K562 (cell line): ENCODE measurements around the gene FGFR1OP2. TPM values are rescaled to one million over a fixed set of nuclear protein-coding genes. Genes with fewer than 3 reads are reported as not detected.

Source experiments
- ATAC-seq: fragments of 200-7000 bp; cut with Tn5 transposase; 3 replicates; pipeline ENCODE4 v1.9.1; 2020; ENCODE audit warnings: moderate library complexity
- BruUV-seq: library from RNA; stranded (reverse); fragments of 400-500 nt; replicated peaks from 2 replicates; lab custom pipeline; 2021; lab: Mats Ljungman, UMichigan
- CTCF ChIA-PET: fragments of 300-600 bp; formaldehyde crosslinking; extraction: SDS; loops from one replicate; lab custom pipeline; 2021; ENCODE audit warnings: low intra/inter-chr PET ratio; lab: Yijun Ruan, JAX
- POLR2A ChIA-PET: fragments of 300-600, 350-650 bp; sonication (Branson Sonifier 250); formaldehyde crosslinking; extraction: SDS; loops from one replicate; lab custom pipeline; 2021; ENCODE audit warnings: antibody characterized with exemption, inconsistent platforms; lab: Yijun Ruan, JAX
- DNase-seq, 4 experiments: peaks; one replicate each; pipeline versions ENCODE4 v3.0.0 to v3.0.0-alpha.2; 2011 to 2018; ENCODE audit warnings: low spot score in 3 of 4, mixed read lengths in 3 of 4; ENCODE audit errors: extremely low read depth in 1 of 4
- FAIRE-seq: peaks from 2 replicates; lab custom pipeline; 2011; peaks lifted over from hg19 to GRCh38; lab: Jason Lieb, UNC
- H2AFZ ChIP-seq: 2 replicates; pipeline ENCODE4 v1.6.0; 2011; ENCODE audit warnings: low read depth, low read length, control low read depth, inconsistent platforms
- H3K27ac ChIP-seq: fragments of 200-600 bp; 3 replicates; pipeline ENCODE4 v1.8.0; 2011; ENCODE audit warnings: low read depth, mild to moderate bottlenecking, control low read depth, inconsistent platforms, low read length, moderate library complexity, mixed read lengths; ENCODE audit errors: extremely low read depth
- H3K27me3 ChIP-seq, 2 experiments: fragments of 300-600 bp in 1 of 2; 2 replicates in 1 of 2; 3 replicates in 1 of 2; pipeline versions ENCODE4 v1.6.0 to v1.8.0; 2011; ENCODE audit warnings: inconsistent platforms in 2 of 2, low read length in 2 of 2, mild to moderate bottlenecking in 1 of 2, mixed read lengths in 1 of 2, moderate library complexity in 1 of 2; ENCODE audit not compliant: control insufficient read depth in 2 of 2, insufficient read depth in 2 of 2
- H3K36me3 ChIP-seq: fragments of 300-600 bp; 3 replicates; pipeline ENCODE4 v1.8.0; 2011; ENCODE audit warnings: mild to moderate bottlenecking, low read length, inconsistent platforms; ENCODE audit not compliant: control insufficient read depth, insufficient read depth
- H3K4me1 ChIP-seq, 2 experiments: fragments of 200-600 bp in 1 of 2; replicated peaks in 1 of 2; 2 replicates in 1 of 2; 3 replicates in 1 of 2; pipeline versions ENCODE4 v1.5.1 to v1.8.0; 2011; ENCODE audit warnings: inconsistent platforms in 2 of 2, low read length in 2 of 2, mild to moderate bottlenecking in 1 of 2, mixed read lengths in 1 of 2, moderate library complexity in 1 of 2; ENCODE audit not compliant: control insufficient read depth in 2 of 2, insufficient read depth in 2 of 2
- H3K4me2 ChIP-seq: 2 replicates; pipeline ENCODE4 v1.6.1; 2011; ENCODE audit warnings: low read length, control low read depth, inconsistent platforms, mixed read lengths; ENCODE audit not compliant: insufficient read depth
- H3K4me3 ChIP-seq: fragments of 200-600 bp; sonication (generic), shearing (Covaris generic); 2 replicates; pipeline ENCODE4 v1.5.1; 2016; ENCODE audit warnings: control low read depth, inconsistent platforms
- H3K79me2 ChIP-seq: fragments of 200-600 bp; 3 replicates; pipeline ENCODE4 v1.8.0; 2011; ENCODE audit warnings: low read length, inconsistent platforms; ENCODE audit not compliant: control insufficient read depth, insufficient read depth
- H3K9ac ChIP-seq, 2 experiments: 2 replicates each; pipeline versions ENCODE4 v1.6.0 to v1.6.1; 2011; ENCODE audit warnings: low read depth in 2 of 2, low read length in 2 of 2, control low read depth in 1 of 2, inconsistent platforms in 1 of 2, mild to moderate bottlenecking in 1 of 2, mixed read lengths in 1 of 2; ENCODE audit not compliant: insufficient read depth in 1 of 2
- H3K9me1 ChIP-seq: one replicate; pipeline ENCODE4 v1.6.0; 2011; ENCODE audit warnings: inconsistent platforms, mild to moderate bottlenecking, low read length, moderate library complexity; ENCODE audit not compliant: control insufficient read depth, insufficient read depth
- H3K9me3 ChIP-seq: replicated peaks from 2 replicates; pipeline ENCODE4 v1.5.1; 2011; ENCODE audit warnings: low read depth, low read length, inconsistent platforms; ENCODE audit not compliant: control insufficient read depth, insufficient read depth
- H4K20me1 ChIP-seq: replicated peaks from 2 replicates; pipeline ENCODE4 v1.6.1; 2011; ENCODE audit warnings: low read length, inconsistent platforms, mixed read lengths; ENCODE audit not compliant: control insufficient read depth, insufficient read depth
- CEBPG ChIP-seq, 3 experiments: fragments of 200-800 bp in 1 of 3; sonication (Bioruptor generic) in 1 of 3; sonication (generic) in 1 of 3; formaldehyde crosslinking in 1 of 3; IDR thresholded peaks in 2 of 3; conservative IDR thresholded peaks in 1 of 3; 2 replicates each; pipeline versions ENCODE4 v1.6.1 to v1.8.0; 2016 to 2022; ENCODE audit warnings: missing compliant biosample characterization in 2 of 3, missing genetic modification characterization in 2 of 3, mild to moderate bottlenecking in 1 of 3, missing genetic modification reagents in 1 of 3
- CTBP1 ChIP-seq: fragments of 450-650 bp; IDR thresholded peaks from 2 replicates; pipeline ENCODE4 v1.6.1; 2016; ENCODE audit warnings: borderline replicate concordance
- FUS ChIP-seq: fragments of 200-400 bp; formaldehyde crosslinking; optimal IDR thresholded peaks from 2 replicates; pipeline ENCODE3; 2017; ENCODE audit warnings: low read depth, low read length
- MEF2D ChIP-seq: conservative IDR thresholded peaks from 2 replicates; pipeline ENCODE4 v1.6.1; 2016; ENCODE audit warnings: low read depth, missing genetic modification characterization, missing compliant biosample characterization
- NR4A1 ChIP-seq, 2 experiments: fragments of 250-450 bp in 1 of 2; fragments of 450-650 bp in 1 of 2; sonication (Bioruptor Pico) in 1 of 2; IDR thresholded peaks; 2 replicates each; pipeline versions ENCODE4 v1.4.0 to v1.6.1; 2016 to 2020; ENCODE audit warnings: mild to moderate bottlenecking in 2 of 2, missing compliant biosample characterization in 1 of 2, missing genetic modification characterization in 1 of 2, moderate library complexity in 1 of 2
- TAF1 ChIP-seq: IDR thresholded peaks from 2 replicates; pipeline ENCODE4 v1.6.1; 2011; ENCODE audit warnings: mild to moderate bottlenecking, low read length, moderate library complexity; ENCODE audit not compliant: insufficient read depth, control insufficient read depth, severe bottlenecking; ENCODE audit errors: extremely low read depth
- TBL1XR1 ChIP-seq, 2 experiments: IDR thresholded peaks; 2 replicates each; pipeline ENCODE4 v1.6.1; 2012; ENCODE audit warnings: improper control_type of control experiment in 2 of 2, low read length in 2 of 2, mild to moderate bottlenecking in 1 of 2
- USF1 ChIP-seq: sonication (generic); formaldehyde crosslinking; IDR thresholded peaks from 2 replicates; pipeline ENCODE4 v1.9.0; 2022; ENCODE audit warnings: mild to moderate bottlenecking, missing genetic modification reagents
- ZSCAN29 ChIP-seq: fragments of 450-650 bp; IDR thresholded peaks from 2 replicates; pipeline ENCODE4 v1.6.1; 2017
- WGBS: fragments of 100-300 bp; shearing (Covaris generic); methylation state at CpG from one replicate; pipeline ENCODE4 v1.1.6; 2016; ENCODE audit warnings: low coverage, mixed read lengths; ENCODE audit not compliant: insufficient coverage; ENCODE audit errors: missing lambda C conversion rate; 5-methylcytosine and 5-hydroxymethylcytosine counted together
- in situ Hi-C: fragments of 300-500 bp; cut with MboI; formaldehyde crosslinking; loops from 4 replicates; pipeline ENCODE4 v1.15.0; 2018; ENCODE audit warnings: inconsistent platforms, mixed read lengths
- intact Hi-C: fragments of 100-400 bp; cut with micrococcal nuclease; formaldehyde crosslinking; loops from 2 replicates; pipeline ENCODE4 v1.14.2; 2022
- polyA plus RNA-seq, 8 experiments: library from polyadenylated mRNA; depleted of rRNA in 4 of 8; stranded (reverse) in 5 of 8; unstranded in 3 of 8; fragments of >200 nt; fragmentation: Nextera tagmentation in 2 of 8; fragmentation: Illumina TruSeq in 1 of 8; extraction: Ambion mirVana in 2 of 8; extraction: Trizol in 1 of 8; gene quantifications; 2 replicates each; pipeline versions ENCODE4 v1.2.1 to v1.2.3, GENCODE V29; 2011 to 2014; ENCODE audit warnings: inconsistent platforms in 1 of 8, missing spikeins in 1 of 8
- total RNA-seq, 7 experiments: library from RNA; depleted of rRNA in 6 of 7; stranded (reverse); fragments of >200 nt in 6 of 7; fragmentation: Illumina TruSeq in 2 of 7; extraction: Trizol in 2 of 7; gene quantifications; 2 replicates each; pipeline versions ENCODE4 v1.2.1 to v1.2.3, GENCODE V29; 2011 to 2021; ENCODE audit warnings: low replicate concordance in 1 of 7
- TF ChIP-seq, protein P1 (sequence below): fragments of 450-650 bp; IDR thresholded peaks from 2 replicates; pipeline ENCODE4 v1.6.1; 2017; ENCODE audit warnings: antibody characterized with exemption, mild to moderate bottlenecking
- TF ChIP-seq, protein P2 (sequence below): sonication (generic); formaldehyde crosslinking; IDR thresholded peaks from 2 replicates; pipeline ENCODE4 v1.8.1; 2023; ENCODE audit warnings: mild to moderate bottlenecking, missing genetic modification reagents, moderate library complexity

FGFR1OP2 gene
- total and polyA plus RNA-seq, 9 of the 15 experiments (the other 6 are each of a cell fraction or from before 2014, with no cell fraction given): 31.6 to 49.0 (median 37.1) TPM

GRCh38 chr12:27014085-27014858 lies 76.0 kb downstream of the FGFR1OP2 start, which contains the start of gene TM7SF3:
Gene TM7SF3 (minus strand): TSS chr12:27014384. CDS start chr12:27014168, 216 bp downstream.
- Histone ChIP-seq H3K36me3 (no peaks in the 10 kb centered on the region; the same call in 2 of the 3 replicates), H2AFZ (peak within 1 kb of the TSS; percentile 97), H3K4me2 (peak within 1 kb of the TSS; percentile 84), H3K9ac (peak within 1 kb of the TSS; percentile 70 to 92), H3K9me1 (no peaks in the 10 kb centered on the region), H3K4me1 (peaks cover 25 to 34% of the 10 kb centered on the region in 2 experiments), H4K20me1 (no peaks in the 10 kb centered on the region), H3K4me3 (peak within 1 kb of the TSS; percentile 88), H3K27me3 (no peaks in the 10 kb centered on the region), H3K9me3 (no peaks in the 10 kb centered on the region), H3K79me2 (peaks cover 16% of the 10 kb centered on the region), H3K27ac (peak within 1 kb of the TSS; percentile 78)
- BruUV-seq: no TSS peak
- 1% methylated on average over 63 of the region's 71 CpGs for WGBS
- ATAC-seq (peak; percentile 88), DNase-seq (peak; percentile 90 to 96 (median 91)), FAIRE-seq (peak; percentile 75)
- CTCF ChIA-PET: interaction anchor here (0.6 to 1.3 kb wide), 3 partner anchors 15 to 234 kb away, joined by 3 to 4 read pairs (median 3); no protein-coding TSS in a partner anchor
- POLR2A ChIA-PET: interaction anchor here (0.7 to 1.6 kb wide), 5 partner anchors 10 to 79 kb away, joined by 3 to 5 read pairs (median 4); no protein-coding TSS in a partner anchor
- intact Hi-C loops: loop anchor here (2.0 to 10.0 kb wide), 6 partner anchors 77 to 309 kb away; partner anchors contain the start of genes INTS13 and STK38L
- in situ Hi-C loops: loop anchor here (5.0 to 10.0 kb wide), 2 partner anchors 77 to 159 kb away; partner anchors contain the start of genes FGFR1OP2 and INTS13
- TF ChIP-seq CTBP1 (peak; percentile 83), USF1 (CRISPR knock-in tag) (peak; percentile 58; the same call in 1 of the 2 replicates), MEF2D (tag) (peak; percentile 48; the same call in 1 of the 2 replicates), NR4A1 (CRISPR knock-in tag; IDR thresholded peaks at IDR 0.05) (no peak), NR4A1 (tag; IDR thresholded peaks at IDR 0.05) (0 out of 2 replicates have a peak, but pooled peaks have one; percentile 48), ZSCAN29 (no peak), FUS (peak; percentile 78), CEBPG (CRISPR knock-in tag; IDR thresholded peaks at IDR 0.05) (no peak), CEBPG (tag; conservative IDR thresholded peaks at IDR 0.05 in 1 of 2, IDR thresholded peaks at IDR 0.05 in 1 of 2) (peak in 1 of 2 experiments; percentile 39; a peak in 1 of 4 replicates), TAF1 (peak; percentile 15), TBL1XR1 (IDR thresholded peaks at IDR 0.05; ENCODE audit: low read length in 2 of 2) (peak in 1 of 2 experiments; percentile 24; a peak in 1 of 4 replicates)
- TF ChIP-seq, protein P1, sequence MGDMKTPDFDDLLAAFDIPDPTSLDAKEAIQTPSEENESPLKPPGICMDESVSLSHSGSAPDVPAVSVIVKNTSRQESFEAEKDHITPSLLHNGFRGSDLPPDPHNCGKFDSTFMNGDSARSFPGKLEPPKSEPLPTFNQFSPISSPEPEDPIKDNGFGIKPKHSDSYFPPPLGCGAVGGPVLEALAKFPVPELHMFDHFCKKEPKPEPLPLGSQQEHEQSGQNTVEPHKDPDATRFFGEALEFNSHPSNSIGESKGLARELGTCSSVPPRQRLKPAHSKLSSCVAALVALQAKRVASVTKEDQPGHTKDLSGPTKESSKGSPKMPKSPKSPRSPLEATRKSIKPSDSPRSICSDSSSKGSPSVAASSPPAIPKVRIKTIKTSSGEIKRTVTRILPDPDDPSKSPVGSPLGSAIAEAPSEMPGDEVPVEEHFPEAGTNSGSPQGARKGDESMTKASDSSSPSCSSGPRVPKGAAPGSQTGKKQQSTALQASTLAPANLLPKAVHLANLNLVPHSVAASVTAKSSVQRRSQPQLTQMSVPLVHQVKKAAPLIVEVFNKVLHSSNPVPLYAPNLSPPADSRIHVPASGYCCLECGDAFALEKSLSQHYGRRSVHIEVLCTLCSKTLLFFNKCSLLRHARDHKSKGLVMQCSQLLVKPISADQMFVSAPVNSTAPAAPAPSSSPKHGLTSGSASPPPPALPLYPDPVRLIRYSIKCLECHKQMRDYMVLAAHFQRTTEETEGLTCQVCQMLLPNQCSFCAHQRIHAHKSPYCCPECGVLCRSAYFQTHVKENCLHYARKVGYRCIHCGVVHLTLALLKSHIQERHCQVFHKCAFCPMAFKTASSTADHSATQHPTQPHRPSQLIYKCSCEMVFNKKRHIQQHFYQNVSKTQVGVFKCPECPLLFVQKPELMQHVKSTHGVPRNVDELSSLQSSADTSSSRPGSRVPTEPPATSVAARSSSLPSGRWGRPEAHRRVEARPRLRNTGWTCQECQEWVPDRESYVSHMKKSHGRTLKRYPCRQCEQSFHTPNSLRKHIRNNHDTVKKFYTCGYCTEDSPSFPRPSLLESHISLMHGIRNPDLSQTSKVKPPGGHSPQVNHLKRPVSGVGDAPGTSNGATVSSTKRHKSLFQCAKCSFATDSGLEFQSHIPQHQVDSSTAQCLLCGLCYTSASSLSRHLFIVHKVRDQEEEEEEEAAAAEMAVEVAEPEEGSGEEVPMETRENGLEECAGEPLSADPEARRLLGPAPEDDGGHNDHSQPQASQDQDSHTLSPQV: 0 out of 2 replicates have a peak, but pooled peaks have one; percentile 46
- TF ChIP-seq, protein P2, sequence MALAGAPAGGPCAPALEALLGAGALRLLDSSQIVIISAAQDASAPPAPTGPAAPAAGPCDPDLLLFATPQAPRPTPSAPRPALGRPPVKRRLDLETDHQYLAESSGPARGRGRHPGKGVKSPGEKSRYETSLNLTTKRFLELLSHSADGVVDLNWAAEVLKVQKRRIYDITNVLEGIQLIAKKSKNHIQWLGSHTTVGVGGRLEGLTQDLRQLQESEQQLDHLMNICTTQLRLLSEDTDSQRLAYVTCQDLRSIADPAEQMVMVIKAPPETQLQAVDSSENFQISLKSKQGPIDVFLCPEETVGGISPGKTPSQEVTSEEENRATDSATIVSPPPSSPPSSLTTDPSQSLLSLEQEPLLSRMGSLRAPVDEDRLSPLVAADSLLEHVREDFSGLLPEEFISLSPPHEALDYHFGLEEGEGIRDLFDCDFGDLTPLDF (CRISPR knock-in tag): peak; percentile 66; the same call in 1 of the 2 replicates
